Right ventricle myocardium superior (tissue), 1 donor: ENCODE data around the gene EPHA6. TPM values are rescaled to one million over a fixed set of nuclear protein-coding genes. Genes with fewer than 3 reads are reported as not detected.

ENCODE experiments used
- ATAC-seq: fragments of 200-7000 bp; cut with Tn5 transposase; one replicate; pipeline ENCODE4 v1.9.1; 2020; ENCODE audit warnings: mild to moderate bottlenecking; ENCODE audit not compliant: poor library complexity
- DNase-seq: peaks from one replicate; pipeline ENCODE4 v3.0.0-alpha.2; 2020
- intact Hi-C: fragments of 100-400 bp; cut with DNase I; formaldehyde crosslinking; loops from one replicate; pipeline ENCODE4 v1.11.2; 2022
- total RNA-seq: library from RNA; stranded (reverse); fragmentation: NEBNext Ultra II Directional; extraction: Animal tissue kit (Norgen Biotek cat#: 25700); gene quantifications from one replicate; pipeline ENCODE4 v1.2.1, GENCODE V29; 2021
- donor health status: DM: no; HTN: yes; CAD: no; lungs with severe emphysema.

The EPHA6 gene
- total RNA-seq, 1 donor from 2014 or later = 0.70 TPM

GRCh38 chr3:97111244-97111643 is 296.9 kb downstream of the EPHA6 start:
- ATAC-seq (no peak), DNase-seq (no peak)
- intact Hi-C loops = no loop called here

- DNase-seq (no peak), ATAC-seq (no peak)
- intact Hi-C loops = no loop called here
These were observed 307.0 kb downstream of the EPHA6 start for GRCh38 chr3:97121386-97121785.

DNA sequence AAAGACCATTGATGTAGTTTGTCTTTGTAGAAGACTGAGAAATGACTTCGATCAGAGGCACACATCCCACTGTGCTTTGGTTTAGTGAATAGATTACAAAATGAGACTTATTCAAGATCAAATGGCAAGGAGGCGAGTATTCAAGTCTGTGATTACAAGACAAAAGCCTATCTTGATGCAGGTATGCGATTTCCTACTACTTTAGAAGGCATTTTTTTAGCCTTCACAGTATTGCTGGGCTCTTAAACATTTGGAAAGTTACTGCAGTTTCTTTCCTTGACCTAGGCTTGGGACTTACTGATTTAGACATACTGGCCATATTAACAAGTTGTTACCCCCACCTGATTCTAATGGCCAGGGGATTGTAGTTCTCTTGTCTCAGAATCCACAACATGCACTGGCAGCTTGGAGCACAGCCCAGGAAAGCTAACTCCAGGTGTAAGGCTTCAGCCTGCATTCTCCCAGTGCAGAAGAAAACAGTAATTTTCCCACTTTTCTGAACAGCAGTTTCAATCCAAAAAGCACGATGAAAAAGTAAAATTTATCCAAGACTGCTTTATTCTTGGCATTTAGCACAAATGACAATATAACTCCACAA is 311.6 kb downstream of the EPHA6 start:
- ATAC-seq = no peak
- DNase-seq = no peak
- intact Hi-C loops = no loop called here

GRCh38 chr3:97131476-97131875 is 317.1 kb downstream of the EPHA6 start:
- intact Hi-C loops = no loop called here
- DNase-seq = no peak
- ATAC-seq = no peak

GRCh38 chr3:97138914-97139541 is 324.6 kb downstream of the EPHA6 start:
- intact Hi-C loops = no loop called here
- DNase-seq = no peak
- no peak for ATAC-seq

- ATAC-seq = no peak
- DNase-seq = no peak
- intact Hi-C loops = no loop called here
These were observed 334.5 kb downstream of the EPHA6 start for GRCh38 chr3:97148931-97149330.

- intact Hi-C loops = no loop called here
- ATAC-seq (no peak), DNase-seq (no peak)
These were observed 346.8 kb downstream of the EPHA6 start for GRCh38 chr3:97161169-97161568.

DNA sequence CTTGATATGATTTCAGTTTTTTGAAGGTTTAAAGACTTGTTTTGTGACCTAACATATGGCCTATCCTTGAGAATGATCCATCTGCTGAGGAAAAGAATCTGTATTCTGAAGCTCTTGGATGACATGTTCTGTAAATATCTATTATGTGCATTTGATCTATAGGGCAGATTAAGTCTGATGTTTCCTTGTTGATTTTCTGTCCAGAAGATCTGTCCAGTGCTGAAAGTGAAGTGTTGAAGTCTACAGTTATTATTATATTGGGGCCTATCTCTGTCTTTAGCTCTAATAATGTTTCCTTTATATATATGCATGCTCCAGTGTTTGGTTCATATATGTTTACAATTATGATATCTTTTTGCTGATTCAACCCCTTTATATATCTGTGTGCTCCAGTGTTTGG is 362.8 kb downstream of the EPHA6 start:
- no peak for DNase-seq
- no peak for ATAC-seq
- intact Hi-C loops = no loop called here

GRCh38 chr3:97181704-97182103 is 367.3 kb downstream of the EPHA6 start:
- intact Hi-C loops = no loop called here
- DNase-seq = no peak
- ATAC-seq = no peak

GRCh38 chr3:97187771-97188170 is 373.4 kb downstream of the EPHA6 start:
- DNase-seq (no peak), ATAC-seq (no peak)
- intact Hi-C loops = no loop called here

- ATAC-seq = no peak
- intact Hi-C loops = no loop called here
These were observed 375.4 kb downstream of the EPHA6 start for GRCh38 chr3:97189835-97190234.

GRCh38 chr3:97197083-97197482 is 382.7 kb downstream of the EPHA6 start:
- intact Hi-C loops = no loop called here
- DNase-seq = no peak
- no peak for ATAC-seq

More at GRCh38 chr3:97189835-97190234, 375.4 kb downstream of the EPHA6 start:
- DNase-seq = no peak

- DNase-seq (no peak), ATAC-seq (no peak)
- intact Hi-C loops = no loop called here
These were observed 383.4 kb downstream of the EPHA6 start for GRCh38 chr3:97197830-97198229.

GRCh38 chr3:97200387-97200786 is 386.0 kb downstream of the EPHA6 start:
- DNase-seq (no peak), ATAC-seq (no peak)
- intact Hi-C loops = no loop called here

DNA sequence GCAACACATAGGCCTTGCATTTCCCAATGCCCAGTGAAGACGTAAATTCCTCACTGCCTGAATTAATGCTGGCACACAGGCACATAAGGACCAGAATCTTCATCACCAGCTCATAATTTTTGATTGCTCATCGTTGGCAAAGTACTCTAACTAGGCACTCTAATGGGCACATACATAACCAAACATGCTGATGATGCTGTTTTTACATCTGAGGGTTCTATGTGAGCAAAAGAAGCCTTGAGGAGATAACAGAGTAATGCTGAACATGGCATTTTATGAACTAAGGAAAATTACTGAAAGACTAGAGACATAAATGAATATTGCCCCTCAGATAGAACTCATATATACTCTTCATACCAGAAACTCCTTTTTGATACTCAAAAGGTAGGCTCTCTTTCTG is 387.4 kb downstream of the EPHA6 start:
- intact Hi-C loops = no loop called here
- ATAC-seq = no peak
- DNase-seq = no peak

- ATAC-seq (no peak), DNase-seq (no peak)
- intact Hi-C loops = no loop called here
These were observed 414.6 kb downstream of the EPHA6 start for GRCh38 chr3:97228966-97229365.

- intact Hi-C loops = no loop called here
- DNase-seq = no peak
- no peak for ATAC-seq
These were observed 416.1 kb downstream of the EPHA6 start for GRCh38 chr3:97230486-97230885.

- intact Hi-C loops = no loop called here
- DNase-seq = no peak
- no peak for ATAC-seq
These were observed 418.1 kb downstream of the EPHA6 start for GRCh38 chr3:97232393-97233034.

GRCh38 chr3:97235179-97235578 is 420.8 kb downstream of the EPHA6 start:
- DNase-seq (no peak), ATAC-seq (no peak)
- intact Hi-C loops = no loop called here

- no peak for ATAC-seq
- intact Hi-C loops = no loop called here
- DNase-seq = no peak
These were observed 421.4 kb downstream of the EPHA6 start for GRCh38 chr3:97235611-97236315.
